ENCODE measurements around the gene PTPRN2.

PTPRN2 gene

DNA sequence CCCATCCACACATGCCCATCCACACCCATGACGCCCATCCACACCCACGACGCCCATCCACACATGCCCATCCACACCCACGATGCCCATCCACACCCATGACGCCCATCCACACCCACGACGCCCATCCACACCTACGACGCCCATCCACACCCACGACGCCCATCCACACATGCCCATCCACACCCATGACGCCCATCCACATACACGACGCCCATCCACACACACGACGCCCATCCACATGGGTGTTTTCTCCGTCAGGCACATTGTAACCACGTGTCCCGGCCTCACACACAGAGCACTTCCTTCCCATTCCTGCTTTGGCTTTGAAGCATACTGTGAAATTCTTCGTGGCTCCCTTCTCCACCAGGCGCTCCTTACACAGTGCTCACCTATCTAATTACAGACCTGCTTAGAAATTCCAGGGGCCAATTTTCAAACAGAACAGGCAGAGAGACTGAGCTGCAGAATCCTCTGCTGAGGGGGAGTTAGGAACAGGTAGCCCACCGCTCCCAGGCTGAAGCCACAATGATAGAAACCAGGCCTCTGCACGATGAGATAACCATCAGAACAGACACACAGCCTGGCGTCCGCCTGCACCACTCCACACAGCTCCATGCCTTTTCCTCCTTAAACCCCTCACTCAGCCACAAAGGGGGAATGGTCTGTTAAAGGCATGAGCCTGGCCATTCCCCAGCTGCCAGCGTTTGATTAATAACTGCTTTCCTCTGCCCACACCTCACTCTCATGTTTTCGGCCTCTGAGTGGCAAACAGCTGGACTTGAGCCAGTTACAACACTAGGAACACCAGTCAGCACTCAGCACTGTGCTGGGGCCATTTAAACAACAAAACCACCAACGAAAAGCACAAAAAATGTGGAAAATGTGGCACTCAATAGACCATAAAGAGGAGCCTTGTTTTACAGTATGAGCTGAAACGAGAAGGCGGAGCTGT is 501.6 kb downstream of the PTPRN2 start:
- no peaks in the 10 kb centered on the region for H3K36me3 ChIP-seq (ENCODE audit: control insufficient read depth, insufficient read depth, low read length)

GRCh38 chr7:158084555-158084954 is 503.1 kb downstream of the PTPRN2 start:
- Histone ChIP-seq H3K36me3 (ENCODE audit: control insufficient read depth, insufficient read depth, low read length) (no peaks in the 10 kb centered on the region), H3K9ac (no peak overlapping the region), H3K9me3 (ENCODE audit: control insufficient read depth, low read length) (no peaks in the 10 kb centered on the region), H3K4me1 (no peaks in the 10 kb centered on the region), H3K4me3 (ENCODE audit: low read depth, low read length) (no peak overlapping the region), H3K79me2 (no peaks in the 10 kb centered on the region), H3K27ac (no peak overlapping the region), H2AFZ (no peak overlapping the region), H3K27me3 (ENCODE audit: control insufficient read depth, insufficient read depth, low read length) (no peaks in the 10 kb centered on the region), H3K4me2 (ENCODE audit: low read length) (no peak overlapping the region)
- no peak for TF ChIP-seq CTCF (IDR thresholded peaks at IDR 0.05)

More for the DNA sequence above, 501.6 kb downstream of the PTPRN2 start:
- no peak for TF ChIP-seq CTCF (IDR thresholded peaks at IDR 0.05)
- no peak overlapping the region for H3K4me3 ChIP-seq (ENCODE audit: low read depth, low read length)
- H3K4me1 ChIP-seq, result no peaks in the 10 kb centered on the region
- no peak overlapping the region for H2AFZ ChIP-seq
- H3K27me3 ChIP-seq (ENCODE audit: control insufficient read depth, insufficient read depth, low read length), result no peaks in the 10 kb centered on the region
- H3K27ac ChIP-seq, result no peak overlapping the region
- no peak overlapping the region for H3K9ac ChIP-seq
- H3K9me3 ChIP-seq (ENCODE audit: control insufficient read depth, low read length), result no peaks in the 10 kb centered on the region
- H3K79me2 ChIP-seq, result no peaks in the 10 kb centered on the region
- no peak overlapping the region for H3K4me2 ChIP-seq (ENCODE audit: low read length)

DNA sequence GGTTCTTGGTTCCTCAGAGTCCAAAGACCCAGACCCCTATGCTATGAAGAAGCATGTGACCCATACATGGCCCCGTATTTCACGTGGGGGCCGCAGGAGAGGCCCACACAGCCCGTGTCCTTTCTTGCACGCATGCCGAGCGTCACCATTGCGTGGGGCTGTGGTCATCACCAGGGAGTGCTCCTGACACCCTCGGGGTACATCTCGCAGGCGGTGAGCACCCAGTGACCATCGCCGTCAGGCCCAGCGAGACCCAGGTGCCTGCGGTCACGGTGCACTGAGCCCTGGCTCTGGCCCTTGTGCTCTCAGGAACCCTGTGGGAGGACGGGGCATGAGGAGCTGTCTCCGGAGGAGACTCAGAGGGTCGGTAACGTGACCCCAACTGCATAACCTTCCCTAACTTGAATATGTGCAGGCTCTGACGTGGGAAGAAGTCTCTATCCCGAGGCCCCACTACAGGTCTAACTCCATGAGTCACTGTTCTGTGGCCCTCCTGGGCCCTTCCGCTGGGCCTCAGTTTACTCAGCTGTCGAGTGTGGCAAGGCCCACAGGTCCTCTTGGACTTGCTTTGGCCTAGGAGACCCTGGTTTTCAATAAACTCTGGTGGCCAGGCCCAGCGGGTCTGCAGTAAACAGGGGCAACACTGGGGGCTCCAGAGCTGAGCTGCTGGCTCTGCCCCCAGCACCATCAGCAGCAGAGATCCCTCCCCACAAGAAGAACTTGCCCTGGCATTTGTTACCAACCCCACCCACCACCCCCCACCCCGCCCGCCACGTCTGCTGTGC is 503.9 kb downstream of the PTPRN2 start:
- H3K4me2 ChIP-seq (ENCODE audit: low read length), result no peak overlapping the region
- TF ChIP-seq CTCF (IDR thresholded peaks at IDR 0.05), result no peak
- no peaks in the 10 kb centered on the region for H3K36me3 ChIP-seq (ENCODE audit: control insufficient read depth, insufficient read depth, low read length)
- H3K79me2 ChIP-seq, result no peaks in the 10 kb centered on the region
- no peaks in the 10 kb centered on the region for H3K27me3 ChIP-seq (ENCODE audit: control insufficient read depth, insufficient read depth, low read length)
- no peak overlapping the region for H3K27ac ChIP-seq
- no peak overlapping the region for H2AFZ ChIP-seq
- no peaks in the 10 kb centered on the region for H3K9me3 ChIP-seq (ENCODE audit: control insufficient read depth, low read length)
- no peaks in the 10 kb centered on the region for H3K4me1 ChIP-seq
- no peak overlapping the region for H3K9ac ChIP-seq
- H3K4me3 ChIP-seq (ENCODE audit: low read depth, low read length), result no peak overlapping the region

- no peaks in the 10 kb centered on the region for H3K79me2 ChIP-seq
- no peaks in the 10 kb centered on the region for H3K4me1 ChIP-seq
- TF ChIP-seq CTCF (IDR thresholded peaks at IDR 0.05), result no peak
- no peaks in the 10 kb centered on the region for H3K27me3 ChIP-seq (ENCODE audit: control insufficient read depth, insufficient read depth, low read length)
- no peak overlapping the region for H3K27ac ChIP-seq
- no peak overlapping the region for H3K4me2 ChIP-seq (ENCODE audit: low read length)
- no peak overlapping the region for H3K4me3 ChIP-seq (ENCODE audit: low read depth, low read length)
- H2AFZ ChIP-seq, result no peak overlapping the region
- H3K9ac ChIP-seq, result no peak overlapping the region
- H3K9me3 ChIP-seq (ENCODE audit: control insufficient read depth, low read length), result no peaks in the 10 kb centered on the region
- H3K36me3 ChIP-seq (ENCODE audit: control insufficient read depth, insufficient read depth, low read length), result no peaks in the 10 kb centered on the region
These were observed 504.9 kb downstream of the PTPRN2 start for GRCh38 chr7:158082761-158083160.

Data from parathyroid adenoma (tissue), 2 donors.